Limb (tissue), 2 donors: ENCODE results near the gene PEX26.
"Not testable (repeated sequence)": the region's sequence is repeated elsewhere in the genome, so short reads cannot be mapped to it uniquely, and the experiment has no call there.

Source experiments
- DNase-seq, 2 donors: peaks; one replicate each; pipeline ENCODE4 v3.0.0-alpha.2; 2016; ENCODE audit errors: extremely low spot score in 2 of 2

PEX26 gene

GRCh38 chr22:18116634-18117033 lies 38.8 kb downstream of the PEX26 start:
- no peak for DNase-seq

- DNase-seq, result no peak
Measured at GRCh38 chr22:18118345-18118915, 40.6 kb downstream of the PEX26 start.

- no peak for DNase-seq
Measured at GRCh38 chr22:18119409-18120110, 41.8 kb downstream of the PEX26 start.

- DNase-seq, result no peak
Measured at GRCh38 chr22:18120857-18121256, 43.1 kb downstream of the PEX26 start.

- no peak for DNase-seq
Measured at GRCh38 chr22:18121506-18121905, 43.7 kb downstream of the PEX26 start.

- DNase-seq, result no peak
Measured at GRCh38 chr22:18121954-18122554, 44.3 kb downstream of the PEX26 start.

GRCh38 chr22:18123476-18124025 lies 45.8 kb downstream of the PEX26 start:
- not testable (repeated sequence) for DNase-seq

- no peak for DNase-seq
Measured at GRCh38 chr22:18126606-18127005, 48.8 kb downstream of the PEX26 start.

GRCh38 chr22:18130018-18130417 lies 52.2 kb downstream of the PEX26 start:
- no peak for DNase-seq

- no peak for DNase-seq
Measured at GRCh38 chr22:18130699-18131429, 53.1 kb downstream of the PEX26 start.

GRCh38 chr22:18133452-18133851 lies 55.7 kb downstream of the PEX26 start:
- no peak for DNase-seq

GRCh38 chr22:18136563-18137320 lies 59.0 kb downstream of the PEX26 start:
- DNase-seq, result no peak

GRCh38 chr22:18141004-18141403 lies 63.2 kb downstream of the PEX26 start:
- DNase-seq, result not testable (repeated sequence)

GRCh38 chr22:18144105-18144504 lies 66.3 kb downstream of the PEX26 start:
- DNase-seq, result no peak

- DNase-seq, result no peak
Measured at GRCh38 chr22:18145676-18146388, 68.0 kb downstream of the PEX26 start.

- no peak for DNase-seq
Measured at GRCh38 chr22:18146389-18146753, 68.6 kb downstream of the PEX26 start.

- no peak for DNase-seq
Measured at GRCh38 chr22:18147791-18148190, 70.0 kb downstream of the PEX26 start.

GRCh38 chr22:18148293-18148965 lies 70.6 kb downstream of the PEX26 start:
- no peak for DNase-seq

- no peak for DNase-seq
Measured at GRCh38 chr22:18152519-18152918, 74.7 kb downstream of the PEX26 start.

GRCh38 chr22:18154821-18155390 lies 77.1 kb downstream of the PEX26 start:
- no peak for DNase-seq
